Bronchial epithelial cell (primary cell): ENCODE measurements around the gene NLGN1. TPM values are rescaled to one million over a fixed set of nuclear protein-coding genes. Genes with fewer than 3 reads are reported as not detected.
A peak's percentile ranks its signal among the peaks of the same experiment; 100 is the strongest.

Experiments used
- DNase-seq: peaks from one replicate; pipeline ENCODE4 v3.0.0-alpha.2; 2010; ENCODE audit warnings: low read depth
- FAIRE-seq: peaks from 2 replicates; lab custom pipeline; 2011; peaks lifted over from hg19 to GRCh38; lab: Jason Lieb, UNC
- H3K27me3 ChIP-seq: 2 replicates; pipeline ENCODE4 v1.5.1; 2011; ENCODE audit warnings: low read length; ENCODE audit not compliant: control insufficient read depth, insufficient read depth
- H3K36me3 ChIP-seq: 2 replicates; pipeline ENCODE4 v1.5.1; 2011; ENCODE audit warnings: low read length; ENCODE audit not compliant: control insufficient read depth, insufficient read depth
- H3K4me3 ChIP-seq: 2 replicates; pipeline ENCODE4 v1.5.1; 2011; ENCODE audit warnings: mild to moderate bottlenecking, low read depth, low read length, control low read depth
- total RNA-seq: library from RNA; depleted of rRNA; stranded (reverse); fragments of >200 nt; gene quantifications from 2 replicates; pipeline ENCODE4 v1.2.1, GENCODE V29; 2014
- TF ChIP-seq, protein P1 (sequence below): IDR thresholded peaks from 2 replicates; pipeline ENCODE4 v1.5.1; 2011; ENCODE audit warnings: mild to moderate bottlenecking, moderate library complexity, low read length, control low read depth, inconsistent platforms; ENCODE audit not compliant: insufficient read depth, severe bottlenecking

NLGN1 gene
- total RNA-seq, 1 donor from 2014 or later: under 0.01 TPM

DNA sequence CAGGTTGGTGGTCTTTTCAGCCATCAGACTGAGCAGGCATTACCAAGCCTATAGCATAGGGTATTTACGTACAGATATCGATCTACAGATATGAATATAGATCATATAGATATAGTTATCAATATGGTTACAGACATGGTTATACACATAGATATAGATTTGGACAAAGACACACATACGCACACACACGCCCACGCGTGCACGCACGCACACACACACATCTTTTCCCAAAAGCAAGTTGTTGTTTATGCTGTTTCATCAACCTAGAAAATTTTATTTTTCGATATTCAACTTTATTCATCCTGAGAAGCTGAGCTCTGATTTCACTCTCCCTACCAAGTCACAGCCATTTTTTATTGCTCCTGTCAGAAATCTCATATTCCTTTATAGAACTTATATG lies 309.1 kb downstream of the NLGN1 start:
- Histone ChIP-seq H3K27me3 (no peaks in the 10 kb centered on the region), H3K4me3 (no peak overlapping the region), H3K36me3 (no peaks in the 10 kb centered on the region)
- no peak for DNase-seq
- TF ChIP-seq, protein P1, sequence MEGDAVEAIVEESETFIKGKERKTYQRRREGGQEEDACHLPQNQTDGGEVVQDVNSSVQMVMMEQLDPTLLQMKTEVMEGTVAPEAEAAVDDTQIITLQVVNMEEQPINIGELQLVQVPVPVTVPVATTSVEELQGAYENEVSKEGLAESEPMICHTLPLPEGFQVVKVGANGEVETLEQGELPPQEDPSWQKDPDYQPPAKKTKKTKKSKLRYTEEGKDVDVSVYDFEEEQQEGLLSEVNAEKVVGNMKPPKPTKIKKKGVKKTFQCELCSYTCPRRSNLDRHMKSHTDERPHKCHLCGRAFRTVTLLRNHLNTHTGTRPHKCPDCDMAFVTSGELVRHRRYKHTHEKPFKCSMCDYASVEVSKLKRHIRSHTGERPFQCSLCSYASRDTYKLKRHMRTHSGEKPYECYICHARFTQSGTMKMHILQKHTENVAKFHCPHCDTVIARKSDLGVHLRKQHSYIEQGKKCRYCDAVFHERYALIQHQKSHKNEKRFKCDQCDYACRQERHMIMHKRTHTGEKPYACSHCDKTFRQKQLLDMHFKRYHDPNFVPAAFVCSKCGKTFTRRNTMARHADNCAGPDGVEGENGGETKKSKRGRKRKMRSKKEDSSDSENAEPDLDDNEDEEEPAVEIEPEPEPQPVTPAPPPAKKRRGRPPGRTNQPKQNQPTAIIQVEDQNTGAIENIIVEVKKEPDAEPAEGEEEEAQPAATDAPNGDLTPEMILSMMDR: no peak
- FAIRE-seq: no peak

GRCh38 chr3:173708191-173708590 lies 310.6 kb downstream of the NLGN1 start:
- H3K27me3 ChIP-seq: no peaks in the 10 kb centered on the region
- DNase-seq (no peak), FAIRE-seq (no peak)
- H3K36me3 ChIP-seq: no peaks in the 10 kb centered on the region
- no peak overlapping the region for H3K4me3 ChIP-seq
- TF ChIP-seq, protein P1: no peak

DNA sequence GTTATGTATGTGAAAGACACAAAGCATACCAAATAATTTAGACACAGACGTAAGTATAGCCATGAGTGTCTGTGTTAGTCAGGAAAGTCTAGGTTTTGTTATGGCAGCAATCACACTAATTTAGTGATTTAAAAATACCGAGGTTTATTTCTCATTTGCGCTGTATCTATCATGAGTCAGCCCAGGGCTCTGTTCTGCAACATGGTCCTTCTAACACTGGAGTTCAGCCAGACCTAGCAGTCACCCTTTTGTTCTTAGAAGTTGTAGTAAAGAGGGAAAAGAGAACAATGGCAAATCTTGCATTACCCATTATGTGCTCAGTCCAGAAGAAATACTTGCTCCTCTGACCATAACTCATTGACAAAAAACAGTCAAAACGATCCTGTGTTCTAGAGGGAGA lies 311.5 kb downstream of the NLGN1 start:
- TF ChIP-seq, protein P1: no peak
- FAIRE-seq (no peak), DNase-seq (no peak)
- H3K4me3 ChIP-seq: no peak overlapping the region
- H3K36me3 ChIP-seq: no peaks in the 10 kb centered on the region
- no peaks in the 10 kb centered on the region for H3K27me3 ChIP-seq

GRCh38 chr3:173711619-173712018 lies 314.1 kb downstream of the NLGN1 start:
- Histone ChIP-seq H3K4me3 (no peak overlapping the region), H3K27me3 (no peaks in the 10 kb centered on the region), H3K36me3 (no peaks in the 10 kb centered on the region)
- DNase-seq (peak; percentile 61), FAIRE-seq (no peak)
- TF ChIP-seq, protein P1: no peak

GRCh38 chr3:173719585-173719984 lies 322.0 kb downstream of the NLGN1 start:
- TF ChIP-seq, protein P1: no peak
- no peak overlapping the region for H3K4me3 ChIP-seq
- no peak for DNase-seq
- H3K27me3 ChIP-seq: no peaks in the 10 kb centered on the region
- no peaks in the 10 kb centered on the region for H3K36me3 ChIP-seq
- no peak for FAIRE-seq

GRCh38 chr3:173725507-173725906 lies 328.0 kb downstream of the NLGN1 start:
- TF ChIP-seq, protein P1: no peak
- Histone ChIP-seq H3K27me3 (no peaks in the 10 kb centered on the region), H3K36me3 (no peaks in the 10 kb centered on the region), H3K4me3 (no peak overlapping the region)
- FAIRE-seq: no peak
- DNase-seq: peak; percentile 25
